Fibroblast of lung (primary cell): ENCODE results near the gene ATP5MC2.

Experiments
- CTCF ChIP-seq, 2 donors: IDR thresholded peaks in 1 of 2; conservative IDR thresholded peaks in 1 of 2; 1 replicate in 1 of 2; 2 replicates in 1 of 2; pipeline ENCODE4 v1.5.1; 2011 to 2012; ENCODE audit warnings: low read length in 2 of 2, control low read depth in 1 of 2, inconsistent platforms in 1 of 2, low read depth in 1 of 2, mild to moderate bottlenecking in 1 of 2
- EZH2 ChIP-seq: IDR thresholded peaks from 2 replicates; pipeline ENCODE4 v1.5.1; 2012; ENCODE audit warnings: low read length, control low read depth, mild to moderate bottlenecking; ENCODE audit errors: missing control alignments

DNA sequence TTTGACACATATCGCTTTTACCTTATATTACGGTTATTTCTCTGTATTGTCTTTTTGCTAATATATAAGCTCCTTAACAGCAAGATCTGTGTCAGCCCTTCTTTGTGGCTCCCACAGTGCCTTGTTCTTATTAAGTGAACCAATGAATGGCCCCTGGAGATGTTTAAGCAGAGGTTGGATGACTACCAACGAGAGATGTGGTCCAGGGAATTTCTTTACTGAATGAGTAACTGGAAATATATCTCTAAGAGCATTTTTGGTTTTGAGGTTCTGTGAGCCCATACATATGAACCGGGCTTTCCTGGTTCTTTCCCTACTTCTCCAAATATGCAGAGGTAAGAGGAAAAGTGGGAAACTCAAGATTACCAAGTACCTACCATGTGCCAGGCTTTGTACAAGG lies 27.9 kb upstream of the ATP5MC2 start:
- TF ChIP-seq CTCF (conservative IDR thresholded peaks at IDR 0.05 in 1 of 2, IDR thresholded peaks at IDR 0.05 in 1 of 2; ENCODE audit: low read depth in 1 of 2, low read length in 2 of 2) (no peak), EZH2 (no peak)
